ENCODE results near the gene TLCD3A. TPM values are rescaled to one million over a fixed set of nuclear protein-coding genes. Genes with fewer than 3 reads are reported as not detected.
A peak's percentile ranks its signal among the peaks of the same experiment; 100 is the strongest.

TLCD3A gene
- total and polyA plus RNA-seq, 2 donors (not counting 1 experiment from before 2014, with no cell fraction given): 2.0 to 2.4 TPM

DNA sequence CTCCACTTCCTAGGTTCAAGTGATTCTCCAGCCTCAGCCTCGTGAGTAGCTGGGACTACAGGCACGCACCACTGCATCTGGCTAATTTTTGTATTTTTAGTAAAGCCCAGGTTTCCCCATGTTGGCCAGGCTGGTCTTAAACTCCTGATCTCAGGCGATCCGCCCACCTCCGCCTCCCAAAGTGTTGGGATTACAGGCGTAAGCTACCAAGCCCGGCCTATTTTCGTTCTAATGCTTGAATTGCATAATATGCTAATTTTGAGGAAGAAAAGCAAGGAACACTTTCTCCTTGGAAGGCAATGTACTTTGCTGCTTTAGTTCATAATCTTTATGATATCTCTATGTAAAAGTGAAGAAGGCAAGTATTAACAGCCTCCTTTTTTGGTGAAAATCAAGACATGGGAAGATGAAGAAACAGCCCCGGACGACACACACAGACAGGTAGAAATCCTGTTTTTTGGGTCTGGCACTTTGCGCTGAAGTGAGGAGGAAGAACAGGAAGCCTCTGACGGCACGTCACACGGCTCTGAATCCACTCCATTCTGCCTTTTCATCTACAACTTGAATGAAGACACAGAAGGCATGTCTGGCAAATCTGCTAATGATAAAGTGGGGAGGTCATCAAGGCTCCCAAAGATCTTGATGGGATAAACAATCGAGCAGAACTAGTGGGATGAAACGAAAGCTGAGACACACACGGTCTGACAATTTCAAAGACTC is 42.7 kb upstream of the TLCD3A start:
- Histone ChIP-seq H3K4me2 (replicated peaks; ENCODE audit: low read depth, low read length, poor library complexity, severe bottlenecking) (no peak overlapping the region), H3K36me3 (replicated peaks in 1 of 2; ENCODE audit: control extremely low read depth in 1 of 2, control insufficient read depth in 1 of 2, extremely low read depth in 1 of 2, insufficient read depth in 2 of 2, low read length in 1 of 2) (peaks cover 7 to 59% of the 10 kb centered on the region in 2 experiments), H3K27ac (ENCODE audit: low read length in 2 of 2) (no peak overlapping the region), H3K9ac (ENCODE audit: low read length) (no peak overlapping the region), H4K20me1 (ENCODE audit: control insufficient read depth, insufficient read depth, low read length, poor library complexity, severe bottlenecking) (no peaks in the 10 kb centered on the region), H3K9me3 (ENCODE audit: control extremely low read depth in 1 of 3, control insufficient read depth in 2 of 3, insufficient read depth in 1 of 3, low read length in 2 of 3) (no peaks in the 10 kb centered on the region), H3K79me2 (ENCODE audit: control insufficient read depth, insufficient read depth, low read length) (peaks cover 4% of the 10 kb centered on the region), H3K4me1 (ENCODE audit: control insufficient read depth in 2 of 2, insufficient read depth in 2 of 2, low read length in 2 of 2) (no peaks in the 10 kb centered on the region), H3K27me3 (replicated peaks in 1 of 4; ENCODE audit: control extremely low read depth in 1 of 4, control insufficient read depth in 3 of 4, insufficient read depth in 4 of 4, low read length in 3 of 4) (no peaks in the 10 kb centered on the region), H2AFZ (ENCODE audit: insufficient read depth, low read depth, low read length, poor library complexity, severe bottlenecking) (no peak overlapping the region), H3K4me3 (ENCODE audit: control extremely low read depth in 1 of 5, extremely low read depth in 1 of 5, insufficient read depth in 1 of 5, low read depth in 2 of 5, low read length in 4 of 5) (peak overlapping the region in 1 of 5 experiments; percentile 52)
- Mint-ChIP-seq H3K9me3 (ENCODE audit: insufficient read depth) (no peaks in the 10 kb centered on the region), H3K27me3 (no peaks in the 10 kb centered on the region), H3K4me3 (no peak overlapping the region), H3K4me1 (no peaks in the 10 kb centered on the region), H3K27ac (no peak overlapping the region)
- TF ChIP-seq, protein P1, sequence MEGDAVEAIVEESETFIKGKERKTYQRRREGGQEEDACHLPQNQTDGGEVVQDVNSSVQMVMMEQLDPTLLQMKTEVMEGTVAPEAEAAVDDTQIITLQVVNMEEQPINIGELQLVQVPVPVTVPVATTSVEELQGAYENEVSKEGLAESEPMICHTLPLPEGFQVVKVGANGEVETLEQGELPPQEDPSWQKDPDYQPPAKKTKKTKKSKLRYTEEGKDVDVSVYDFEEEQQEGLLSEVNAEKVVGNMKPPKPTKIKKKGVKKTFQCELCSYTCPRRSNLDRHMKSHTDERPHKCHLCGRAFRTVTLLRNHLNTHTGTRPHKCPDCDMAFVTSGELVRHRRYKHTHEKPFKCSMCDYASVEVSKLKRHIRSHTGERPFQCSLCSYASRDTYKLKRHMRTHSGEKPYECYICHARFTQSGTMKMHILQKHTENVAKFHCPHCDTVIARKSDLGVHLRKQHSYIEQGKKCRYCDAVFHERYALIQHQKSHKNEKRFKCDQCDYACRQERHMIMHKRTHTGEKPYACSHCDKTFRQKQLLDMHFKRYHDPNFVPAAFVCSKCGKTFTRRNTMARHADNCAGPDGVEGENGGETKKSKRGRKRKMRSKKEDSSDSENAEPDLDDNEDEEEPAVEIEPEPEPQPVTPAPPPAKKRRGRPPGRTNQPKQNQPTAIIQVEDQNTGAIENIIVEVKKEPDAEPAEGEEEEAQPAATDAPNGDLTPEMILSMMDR (IDR thresholded peaks at IDR 0.05): no peak
- TF ChIP-seq EZH2 (IDR thresholded peaks at IDR 0.05; ENCODE audit: borderline replicate concordance, insufficient read depth, low read depth, low read length, poor library complexity, severe bottlenecking): no peak
- DNase-seq (no peak), ATAC-seq (ENCODE audit: low read depth) (no peak)
- WGBS (ENCODE audit: insufficient coverage): 98% methylated on average over 9 of the region's 17 CpGs
- intact Hi-C loops (cut with micrococcal nuclease): no loop called here
- ChIA-PET CTCF (interaction anchor here (0.7 kb wide), 1 partner anchor 277 kb away, joined by 3 read pairs; no protein-coding TSS in a partner anchor), POLR2A (no interaction called here)

DNA sequence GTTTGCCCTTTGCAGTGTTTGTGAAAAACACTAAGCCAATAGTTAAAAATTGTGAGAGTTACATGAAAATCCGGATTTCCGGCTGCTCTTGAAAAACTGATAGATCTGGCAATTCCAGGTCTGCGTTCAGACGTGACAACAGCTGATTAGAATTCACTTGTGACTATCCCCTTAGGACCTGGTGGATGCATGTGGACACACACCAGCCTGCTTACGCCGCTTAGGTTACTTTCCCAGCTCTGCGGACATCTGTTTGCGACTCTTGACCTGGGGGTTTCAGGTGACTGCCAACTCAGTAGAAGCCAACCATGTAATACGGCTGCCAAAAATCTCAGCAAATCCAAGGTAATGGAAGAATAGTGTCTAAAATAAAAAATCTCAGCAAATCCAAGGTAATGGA is 42.0 kb upstream of the TLCD3A start:
- no peak overlapping the region for H3K4me3 Mint-ChIP-seq
- no peaks in the 10 kb centered on the region for H3K27me3 ChIP-seq (replicated peaks in 1 of 4; ENCODE audit: control extremely low read depth in 1 of 4, control insufficient read depth in 3 of 4, insufficient read depth in 4 of 4, low read length in 3 of 4)

More for the DNA sequence above, 42.0 kb upstream of the TLCD3A start:
- intact Hi-C loops (cut with micrococcal nuclease): no loop called here
- H3K27me3 Mint-ChIP-seq: no peaks in the 10 kb centered on the region
- ATAC-seq (ENCODE audit: low read depth) (no peak), DNase-seq (no peak)
- Histone ChIP-seq H3K9ac (ENCODE audit: low read length) (no peak overlapping the region), H3K4me3 (ENCODE audit: control extremely low read depth in 1 of 5, extremely low read depth in 1 of 5, insufficient read depth in 1 of 5, low read depth in 2 of 5, low read length in 4 of 5) (peak overlapping the region in 1 of 5 experiments; percentile 52), H4K20me1 (ENCODE audit: control insufficient read depth, insufficient read depth, low read length, poor library complexity, severe bottlenecking) (no peaks in the 10 kb centered on the region), H3K4me1 (ENCODE audit: control insufficient read depth in 2 of 2, insufficient read depth in 2 of 2, low read length in 2 of 2) (no peaks in the 10 kb centered on the region), H3K27ac (ENCODE audit: low read length in 2 of 2) (no peak overlapping the region), H3K79me2 (ENCODE audit: control insufficient read depth, insufficient read depth, low read length) (no peaks in the 10 kb centered on the region), H2AFZ (ENCODE audit: insufficient read depth, low read depth, low read length, poor library complexity, severe bottlenecking) (no peak overlapping the region), H3K36me3 (replicated peaks in 1 of 2; ENCODE audit: control extremely low read depth in 1 of 2, control insufficient read depth in 1 of 2, extremely low read depth in 1 of 2, insufficient read depth in 2 of 2, low read length in 1 of 2) (peaks cover 7 to 59% of the 10 kb centered on the region in 2 experiments), H3K9me3 (ENCODE audit: control extremely low read depth in 1 of 3, control insufficient read depth in 2 of 3, insufficient read depth in 1 of 3, low read length in 2 of 3) (no peaks in the 10 kb centered on the region), H3K4me2 (replicated peaks; ENCODE audit: low read depth, low read length, poor library complexity, severe bottlenecking) (no peak overlapping the region)
- H3K4me1 Mint-ChIP-seq: no peaks in the 10 kb centered on the region
- no peak overlapping the region for H3K27ac Mint-ChIP-seq
- CTCF ChIA-PET: interaction anchor here (1.7 to 2.6 kb wide), 2 partner anchors 10 to 278 kb away, joined by 5 to 25 read pairs; no protein-coding TSS in a partner anchor
- TF ChIP-seq, protein P1 (IDR thresholded peaks at IDR 0.05): no peak
- no peak for TF ChIP-seq EZH2 (IDR thresholded peaks at IDR 0.05; ENCODE audit: borderline replicate concordance, insufficient read depth, low read depth, low read length, poor library complexity, severe bottlenecking)
- no peaks in the 10 kb centered on the region for H3K9me3 Mint-ChIP-seq (ENCODE audit: insufficient read depth)
- POLR2A ChIA-PET: no interaction called here
- WGBS (ENCODE audit: insufficient coverage): 94% methylated on average over 7 of the region's 9 CpGs

Data from B cell (primary cell).